SU-DHL-6 (cell line): ENCODE results near the gene CNOT11.

Source experiments
- CTCF ChIP-seq: fragments of 200-600 bp; sonication (generic); IDR thresholded peaks from one replicate; pipeline ENCODE4 v1.5.1; 2017; ENCODE audit warnings: antibody characterized with exemption, mild to moderate bottlenecking, low read length, moderate library complexity; ENCODE audit not compliant: insufficient read depth, poor library complexity, severe bottlenecking
- EZH2phosphoT487 ChIP-seq: fragments of 200-600 bp; sonication (generic), shearing (Covaris generic); conservative IDR thresholded peaks from 2 replicates; pipeline ENCODE4 v1.6.1; 2018; ENCODE audit warnings: mild to moderate bottlenecking, antibody characterized with exemption, low read length, moderate library complexity, mixed read lengths

- TF ChIP-seq CTCF, result no peak
- TF ChIP-seq EZH2phosphoT487, result no peak
Observed at GRCh38 chr2:101251844-101252407, 760 bp upstream of the CNOT11 start.
